ENCODE measurements around the gene FAM50A. TPM values are rescaled to one million over a fixed set of nuclear protein-coding genes. Genes with fewer than 3 reads are reported as not detected.
"Not testable (repeated sequence)": the region's sequence is repeated elsewhere in the genome, so short reads cannot be mapped to it uniquely, and the experiment has no call there.

The FAM50A gene
- total and polyA plus RNA-seq, 5 experiments from 2014 or later, result 25.1 to 49.2 (median 45.6) TPM

DNA sequence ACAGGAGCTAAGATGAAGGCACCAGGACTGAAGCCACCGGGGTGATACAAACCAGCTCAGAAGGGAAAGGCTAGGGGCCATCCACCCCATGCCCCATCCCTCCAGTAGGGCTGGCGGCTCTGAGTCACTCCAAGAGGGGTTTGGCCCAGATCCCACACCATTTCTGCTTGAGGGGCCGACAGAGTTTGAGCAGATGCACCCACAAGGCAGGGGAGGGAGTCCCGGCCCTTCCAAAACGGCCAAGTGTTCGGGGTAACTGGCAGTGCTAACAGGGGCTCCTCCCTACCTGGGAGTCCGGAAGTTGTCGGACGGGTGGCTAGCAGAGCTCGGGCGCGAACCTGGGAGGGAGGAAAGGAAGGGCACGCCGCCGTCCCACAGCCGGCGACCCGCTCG is 46.1 kb downstream of the FAM50A start:
- Mint-ChIP-seq H3K36me3 (peaks cover 0 to 8% (median 0%) of the 10 kb centered on the region in 3 donors), H3K9me3 (no peaks in the 10 kb centered on the region), H3K4me1 (peaks cover 4 to 34% (median 20%) of the 10 kb centered on the region in 4 donors), H3K4me3 (peak overlapping the region; percentile 82 to 91 (median 86)), H3K27me3 (no peaks in the 10 kb centered on the region), H3K27ac (peak overlapping the region; percentile 73 to 95 (median 90))
- ATAC-seq (peak; percentile 11 to 22), DNase-seq (peak in 1 of 10 donors; percentile 18)
- POLR2A ChIA-PET, result interaction anchor here (0.6 to 9.4 kb wide), 23 partner anchors 10 to 518 kb away, joined by 3 to 102 read pairs (median 5); partner anchors contain the start of genes ATP6AP1, EMD, FAM3A and G6PD

DNA sequence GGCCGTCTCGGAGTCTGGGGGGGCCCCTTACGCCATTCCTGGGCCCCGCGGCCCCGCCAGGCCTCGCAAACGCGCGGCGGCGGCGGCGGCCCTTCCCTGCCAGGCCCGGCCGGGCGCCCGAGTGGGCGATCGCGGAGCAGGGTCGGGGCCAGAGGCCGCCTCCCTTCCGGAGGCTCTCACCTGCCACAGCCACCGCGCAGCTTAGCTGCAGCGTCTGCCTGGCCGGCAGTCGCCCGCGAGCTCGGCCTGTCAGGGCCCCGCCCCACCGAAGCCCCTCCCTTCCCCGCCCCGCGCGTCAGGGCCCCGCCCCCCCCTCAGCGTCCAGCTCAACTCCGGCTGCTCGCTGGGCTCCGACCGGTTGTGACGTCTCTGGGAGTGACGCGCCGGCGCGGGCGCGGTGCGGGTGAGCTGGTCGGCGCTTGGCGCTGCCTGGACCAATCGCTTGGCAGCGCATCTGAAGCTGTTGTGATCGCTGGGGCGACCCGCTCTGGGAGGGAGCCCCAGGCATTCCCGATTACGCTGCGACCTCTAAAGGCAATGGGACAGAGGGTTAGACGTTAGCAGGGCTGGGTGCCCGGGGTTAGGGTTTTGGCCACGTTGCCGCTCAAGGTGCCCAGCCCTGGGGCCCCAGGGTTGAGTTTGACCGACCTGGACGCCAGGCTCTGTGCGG is 46.6 kb downstream of the FAM50A start, which contains the start of gene SLC10A3:
TSS of gene SLC10A3 (minus strand) at position 216 of the 670 bp plus-strand sequence. CDS start 1,689 bp downstream, outside the sequence.
- Mint-ChIP-seq H3K9me3 (no peaks in the 10 kb centered on the region), H3K4me3 (peak within 1 kb of the TSS; percentile 83 to 93 (median 87)), H3K4me1 (peaks cover 4 to 30% (median 20%) of the 10 kb centered on the region in 4 donors), H3K27ac (peak within 1 kb of the TSS; percentile 73 to 96 (median 94)), H3K36me3 (peaks cover 0 to 8% (median 0%) of the 10 kb centered on the region in 3 donors), H3K27me3 (no peaks in the 10 kb centered on the region)
- peak; percentile 80 to 83 for ATAC-seq
- POLR2A ChIA-PET, result interaction anchor here (0.6 to 9.4 kb wide), 24 partner anchors 9 to 519 kb away, joined by 3 to 102 read pairs (median 6); partner anchors contain the start of genes ATP6AP1, EMD, FAM3A and G6PD
- DNase-seq, result peak; percentile 72 to 93 (median 81)

DNA sequence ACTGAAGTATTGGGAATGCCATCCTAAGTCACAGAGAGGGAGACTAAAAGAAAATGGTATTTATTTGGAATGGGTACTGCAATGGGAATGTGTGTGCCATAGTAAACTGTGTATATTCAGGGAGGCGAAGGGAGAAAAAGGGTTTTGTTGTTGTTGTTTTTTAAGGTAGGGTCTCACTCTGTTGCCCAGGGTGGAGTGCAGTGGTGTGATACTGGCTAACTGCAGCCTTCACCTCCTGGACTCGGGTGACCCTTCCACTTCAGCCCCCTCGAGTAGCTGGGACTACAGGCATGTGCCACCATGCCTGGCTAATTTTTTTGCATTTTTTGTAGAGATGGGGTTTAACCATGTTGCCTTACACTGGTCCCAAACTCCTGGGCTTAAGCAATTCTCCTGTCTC is 50.8 kb downstream of the FAM50A start:
- no peak overlapping the region for H3K27ac Mint-ChIP-seq

DNA sequence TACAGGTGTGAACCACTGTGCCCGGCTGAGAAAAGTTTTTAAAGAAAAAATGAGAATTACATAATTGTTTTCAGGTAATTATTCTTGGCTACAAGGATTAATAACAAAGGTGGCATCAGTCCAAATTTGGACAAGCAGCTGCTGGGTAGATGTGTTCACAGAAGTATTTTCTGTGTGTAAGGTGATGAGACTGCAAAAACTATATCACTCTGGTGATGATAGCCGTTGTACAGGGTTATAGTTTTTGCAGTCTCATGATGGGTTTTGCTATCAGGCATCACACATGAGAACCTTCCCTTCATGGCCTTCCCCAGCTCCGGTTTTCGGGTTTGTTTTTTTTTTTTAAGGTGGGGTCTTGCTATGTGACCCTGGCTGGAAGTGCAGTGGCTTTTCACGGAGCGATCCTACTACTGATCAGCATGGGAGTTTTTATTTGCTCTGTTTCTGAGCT is 51.6 kb downstream of the FAM50A start:
- ATAC-seq, result no peak
- Mint-ChIP-seq H3K4me1 (peaks cover 0 to 7% (median 0%) of the 10 kb centered on the region in 4 donors), H3K4me3 (no peak overlapping the region), H3K27ac (no peak overlapping the region), H3K36me3 (no peaks in the 10 kb centered on the region), H3K9me3 (no peaks in the 10 kb centered on the region), H3K27me3 (no peaks in the 10 kb centered on the region)
- DNase-seq, result no peak
- POLR2A ChIA-PET, result interaction anchor here (1.3 kb wide), 1 partner anchor 97 kb away, joined by 5 read pairs; the partner anchor contains the start of gene RPL10

More for the DNA sequence above, 50.8 kb downstream of the FAM50A start:
- DNase-seq (no peak), ATAC-seq (no peak)
- Mint-ChIP-seq H3K27me3 (no peaks in the 10 kb centered on the region), H3K4me3 (no peak overlapping the region), H3K9me3 (no peaks in the 10 kb centered on the region), H3K4me1 (peaks cover under 1 to 7% (median 2%) of the 10 kb centered on the region in 4 donors), H3K36me3 (no peaks in the 10 kb centered on the region)
- POLR2A ChIA-PET, result interaction anchor here (1.3 kb wide), 1 partner anchor 96 kb away, joined by 5 read pairs; the partner anchor contains the start of gene RPL10

DNA sequence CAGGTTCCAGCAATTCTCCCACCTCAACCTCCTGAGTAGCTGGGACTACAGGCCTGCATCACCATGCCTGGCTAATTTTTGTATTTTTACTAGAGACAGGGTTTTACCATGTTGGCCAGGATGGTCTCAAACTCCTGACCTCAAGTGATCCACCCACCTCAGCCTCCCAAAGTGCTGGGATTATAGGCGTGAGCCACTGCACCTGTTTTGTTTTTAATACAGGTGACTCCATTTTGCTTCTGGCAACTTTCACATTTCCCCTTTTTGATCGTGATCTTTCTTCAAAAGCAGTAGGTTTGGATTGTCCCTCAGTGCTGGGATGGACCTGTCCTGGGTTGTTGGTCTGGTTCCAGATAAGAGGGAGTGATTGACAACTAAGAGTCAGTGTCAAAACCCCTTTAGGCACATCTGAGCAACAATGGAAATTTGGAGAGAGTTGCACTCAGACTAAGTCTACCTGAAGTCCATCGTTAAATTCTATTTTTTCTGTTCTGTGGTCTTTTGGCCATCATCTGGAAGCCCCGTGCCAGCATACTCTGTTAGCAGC is 52.7 kb downstream of the FAM50A start:
- not testable (repeated sequence) for H3K4me1 Mint-ChIP-seq, ATAC-seq, H3K4me3 Mint-ChIP-seq, H3K9me3 Mint-ChIP-seq, DNase-seq, H3K27me3 Mint-ChIP-seq, H3K36me3 Mint-ChIP-seq
- H3K27ac Mint-ChIP-seq, result peak overlapping the region in 1 of 10 donors; percentile 60
- POLR2A ChIA-PET, result interaction anchor here (0.6 to 1.2 kb wide), 3 partner anchors 11 to 193 kb away, joined by 3 to 6 read pairs (median 3); no protein-coding TSS in a partner anchor

Small RNA genes lying within 50 kb of the gene (microRNA-seq; reads per million reads assigned to microRNA genes)
- not detected for gene MIR6858 (ENCODE audit: borderline microRNAs expressed)

Other genes starting within 250 kb of the FAM50A start
- not detected for gene OPN1MW2, start 224.4 kb upstream of the FAM50A start, total RNA-seq
- not detected for gene OPN1MW2, start 224.4 kb upstream of the FAM50A start, polyA plus RNA-seq
- not detected for gene OPN1MW3, start 186.6 kb upstream of the FAM50A start, total RNA-seq
- not detected for gene OPN1MW3, start 186.6 kb upstream of the FAM50A start, polyA plus RNA-seq
- gene TEX28, start 149.0 kb upstream of the FAM50A start, total RNA-seq, result not detected
- not detected for gene TEX28, start 149.0 kb upstream of the FAM50A start, polyA plus RNA-seq
- 1 to 10 TPM; 1.1 to 2.2 TPM for gene TKTL1, start 148.3 kb upstream of the FAM50A start, total RNA-seq
- gene TKTL1, start 148.3 kb upstream of the FAM50A start, polyA plus RNA-seq, result 10 to 100 TPM; 38.8 to 56.4 (median 39.0) TPM
- 100 to 1,000 TPM; 613 to 633 TPM for gene FLNA, start 69.5 kb upstream of the FAM50A start, total RNA-seq
- gene FLNA, start 69.5 kb upstream of the FAM50A start, polyA plus RNA-seq, result 100 to 1,000 TPM; 156 to 341 (median 169) TPM
- 10 to 100 TPM; 90.4 to 95.4 TPM for gene EMD, start 64.8 kb upstream of the FAM50A start, total RNA-seq
- gene EMD, start 64.8 kb upstream of the FAM50A start, polyA plus RNA-seq, result 10 to 100 TPM; 35.5 to 37.1 (median 35.7) TPM
- 1,000 to 10,000 TPM; 4,733 to 4,862 TPM for gene RPL10, start 45.8 kb upstream of the FAM50A start, total RNA-seq
- gene RPL10, start 45.8 kb upstream of the FAM50A start, polyA plus RNA-seq, result 1,000 to 10,000 TPM; 5,585 to 7,081 (median 6,663) TPM
- gene DNASE1L1, start 34.9 kb upstream of the FAM50A start, total RNA-seq, result 10 to 100 TPM; 16.6 to 19.9 TPM
- 10 to 100 TPM; 12.7 to 15.3 (median 12.8) TPM for gene DNASE1L1, start 34.9 kb upstream of the FAM50A start, polyA plus RNA-seq
- gene TAFAZZIN, start 32.6 kb upstream of the FAM50A start, total RNA-seq, result 100 to 1,000 TPM; 111 to 112 TPM
- gene TAFAZZIN, start 32.6 kb upstream of the FAM50A start, polyA plus RNA-seq, result 10 to 100 TPM; 29.3 to 39.8 (median 37.8) TPM
- gene ATP6AP1, start 15.5 kb upstream of the FAM50A start, total RNA-seq, result 10 to 100 TPM; 51.9 to 52.5 TPM
- 100 to 1,000 TPM in 1 of 3 donors, 10 to 100 TPM in 2; 84.7 to 111 (median 90.2) TPM for gene ATP6AP1, start 15.5 kb upstream of the FAM50A start, polyA plus RNA-seq
- gene GDI1, start 7.0 kb upstream of the FAM50A start, total RNA-seq, result 100 to 1,000 TPM; 169 to 185 TPM
- gene GDI1, start 7.0 kb upstream of the FAM50A start, polyA plus RNA-seq, result 10 to 100 TPM; 18.3 to 32.1 (median 21.0) TPM
- gene PLXNA3, start 14.1 kb downstream of the FAM50A start, total RNA-seq, result 10 to 100 TPM; 49.5 to 50.4 TPM
- under 1 TPM; 0.27 to 0.67 (median 0.36) TPM for gene PLXNA3, start 14.1 kb downstream of the FAM50A start, polyA plus RNA-seq
- gene LAGE3, start 35.1 kb downstream of the FAM50A start, total RNA-seq, result 10 to 100 TPM; 18.6 to 23.3 TPM
- 10 to 100 TPM; 62.6 to 81.8 (median 72.7) TPM for gene LAGE3, start 35.1 kb downstream of the FAM50A start, polyA plus RNA-seq
- 10 to 100 TPM; 29.0 to 30.9 TPM for gene UBL4A, start 42.5 kb downstream of the FAM50A start, total RNA-seq
- 10 to 100 TPM; 31.1 to 51.7 (median 37.9) TPM for gene UBL4A, start 42.5 kb downstream of the FAM50A start, polyA plus RNA-seq
- gene SLC10A3, start 46.5 kb downstream of the FAM50A start, total RNA-seq, result 10 to 100 TPM; 18.2 to 20.9 TPM
- 10 to 100 TPM; 30.5 to 42.3 (median 35.9) TPM for gene SLC10A3, start 46.5 kb downstream of the FAM50A start, polyA plus RNA-seq
- gene FAM3A, start 72.1 kb downstream of the FAM50A start, total RNA-seq, result 10 to 100 TPM; 66.0 to 69.4 TPM
- gene FAM3A, start 72.1 kb downstream of the FAM50A start, polyA plus RNA-seq, result 10 to 100 TPM; 24.3 to 33.3 (median 26.0) TPM
- 10 to 100 TPM; 58.1 to 59.4 TPM for gene G6PD, start 102.7 kb downstream of the FAM50A start, total RNA-seq
- 1 to 10 TPM; 6.9 to 7.9 (median 7.1) TPM for gene G6PD, start 102.7 kb downstream of the FAM50A start, polyA plus RNA-seq
- gene IKBKG, start 103.5 kb downstream of the FAM50A start, total RNA-seq, result 10 to 100 TPM; 45.0 to 48.2 TPM
- gene IKBKG, start 103.5 kb downstream of the FAM50A start, polyA plus RNA-seq, result 10 to 100 TPM; 18.4 to 24.2 (median 19.4) TPM
- gene CTAG1A, start 141.0 kb downstream of the FAM50A start, total RNA-seq, result not detected
- not detected for gene CTAG1A, start 141.0 kb downstream of the FAM50A start, polyA plus RNA-seq
- not detected for gene CTAG1B, start 175.1 kb downstream of the FAM50A start, total RNA-seq
- gene CTAG1B, start 175.1 kb downstream of the FAM50A start, polyA plus RNA-seq, result not detected
- 10 to 100 TPM; 12.0 to 13.4 TPM for gene CTAG2, start 209.4 kb downstream of the FAM50A start, total RNA-seq
- not detected for gene CTAG2, start 209.4 kb downstream of the FAM50A start, polyA plus RNA-seq